Endothelial cell of umbilical vein (primary cell): ENCODE measurements around the gene CAMK2B.

Experiments
- EZH2 ChIP-seq: IDR thresholded peaks from 2 replicates; pipeline ENCODE4 v1.6.1; 2012; ENCODE audit warnings: borderline replicate concordance, low read depth, mild to moderate bottlenecking, moderate library complexity, low read length, inconsistent platforms; ENCODE audit not compliant: severe bottlenecking
- GATA2 ChIP-seq: IDR thresholded peaks from 2 replicates; pipeline ENCODE4 v1.7.0; 2011; ENCODE audit warnings: low read depth, mild to moderate bottlenecking, moderate library complexity, mixed read lengths, low read length; ENCODE audit not compliant: insufficient read length, insufficient read depth
- MYC ChIP-seq: IDR thresholded peaks from one replicate; pipeline ENCODE4 v1.6.1; 2011; ENCODE audit warnings: mild to moderate bottlenecking, low read depth, low read length
- POLR2A ChIP-seq: IDR thresholded peaks from 2 replicates; pipeline ENCODE4 v1.6.1; 2012; ENCODE audit warnings: low read depth, mild to moderate bottlenecking, control low read depth, low read length
- POLR2AphosphoS5 ChIP-seq: IDR thresholded peaks from 2 replicates; pipeline ENCODE4 v1.6.1; 2012; ENCODE audit warnings: low read depth, mild to moderate bottlenecking, control low read depth, low read length, moderate library complexity; ENCODE audit not compliant: insufficient read depth
- TF ChIP-seq, protein P1 (sequence below), 2 donors: IDR thresholded peaks; 1 replicate in 1 of 2; 2 replicates in 1 of 2; pipeline ENCODE4 v1.5.1; 2011; ENCODE audit warnings: low read length in 2 of 2, mild to moderate bottlenecking in 2 of 2, moderate library complexity in 2 of 2, control low read depth in 1 of 2, inconsistent platforms in 1 of 2, low read depth in 1 of 2; ENCODE audit not compliant: insufficient read depth in 1 of 2; ENCODE audit errors: extremely low read depth in 1 of 2
- TF ChIP-seq, protein P2 (sequence below): IDR thresholded peaks from 2 replicates; pipeline ENCODE4 v1.6.1; 2011; ENCODE audit not compliant: insufficient read depth, insufficient read length

DNA sequence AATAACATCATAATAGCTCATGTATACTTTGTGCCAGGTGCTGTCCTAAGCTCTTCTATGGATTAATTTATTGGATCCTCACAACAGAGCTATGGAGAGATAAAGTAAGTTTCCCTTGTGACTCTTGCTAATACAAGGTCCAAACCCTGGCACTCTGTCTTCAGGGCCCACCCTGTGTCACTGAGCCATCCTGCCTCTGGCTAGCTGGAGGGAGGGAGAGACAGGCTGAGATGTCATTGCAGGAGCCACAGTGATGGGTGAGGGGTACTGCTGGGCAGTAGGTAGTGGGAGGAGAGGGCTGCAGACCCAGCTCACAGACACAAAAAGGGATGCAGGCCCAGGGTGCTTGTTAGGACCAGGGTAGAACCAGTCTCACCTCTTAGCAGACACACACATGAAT is 153.0 kb downstream of the CAMK2B start:
- TF ChIP-seq, protein P1, sequence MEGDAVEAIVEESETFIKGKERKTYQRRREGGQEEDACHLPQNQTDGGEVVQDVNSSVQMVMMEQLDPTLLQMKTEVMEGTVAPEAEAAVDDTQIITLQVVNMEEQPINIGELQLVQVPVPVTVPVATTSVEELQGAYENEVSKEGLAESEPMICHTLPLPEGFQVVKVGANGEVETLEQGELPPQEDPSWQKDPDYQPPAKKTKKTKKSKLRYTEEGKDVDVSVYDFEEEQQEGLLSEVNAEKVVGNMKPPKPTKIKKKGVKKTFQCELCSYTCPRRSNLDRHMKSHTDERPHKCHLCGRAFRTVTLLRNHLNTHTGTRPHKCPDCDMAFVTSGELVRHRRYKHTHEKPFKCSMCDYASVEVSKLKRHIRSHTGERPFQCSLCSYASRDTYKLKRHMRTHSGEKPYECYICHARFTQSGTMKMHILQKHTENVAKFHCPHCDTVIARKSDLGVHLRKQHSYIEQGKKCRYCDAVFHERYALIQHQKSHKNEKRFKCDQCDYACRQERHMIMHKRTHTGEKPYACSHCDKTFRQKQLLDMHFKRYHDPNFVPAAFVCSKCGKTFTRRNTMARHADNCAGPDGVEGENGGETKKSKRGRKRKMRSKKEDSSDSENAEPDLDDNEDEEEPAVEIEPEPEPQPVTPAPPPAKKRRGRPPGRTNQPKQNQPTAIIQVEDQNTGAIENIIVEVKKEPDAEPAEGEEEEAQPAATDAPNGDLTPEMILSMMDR (IDR thresholded peaks at IDR 0.05; ENCODE audit: extremely low read depth in 1 of 2, insufficient read depth in 1 of 2, low read depth in 1 of 2, low read length in 2 of 2), result no peak
- TF ChIP-seq POLR2AphosphoS5 (no peak), POLR2A (no peak), EZH2 (no peak), GATA2 (no peak), MYC (no peak)
- TF ChIP-seq, protein P2, sequence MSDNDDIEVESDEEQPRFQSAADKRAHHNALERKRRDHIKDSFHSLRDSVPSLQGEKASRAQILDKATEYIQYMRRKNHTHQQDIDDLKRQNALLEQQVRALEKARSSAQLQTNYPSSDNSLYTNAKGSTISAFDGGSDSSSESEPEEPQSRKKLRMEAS, result no peak
